Smooth muscle cell of trachea (primary cell): ENCODE measurements around the gene HSCB. TPM values are rescaled to one million over a fixed set of nuclear protein-coding genes. Genes with fewer than 3 reads are reported as not detected.

Source experiments
- total RNA-seq: library from RNA; depleted of rRNA; stranded (reverse); fragments of >200 nt; gene quantifications from 2 replicates; pipeline ENCODE4 v1.2.1, GENCODE V29; 2014

HSCB gene, protein sequence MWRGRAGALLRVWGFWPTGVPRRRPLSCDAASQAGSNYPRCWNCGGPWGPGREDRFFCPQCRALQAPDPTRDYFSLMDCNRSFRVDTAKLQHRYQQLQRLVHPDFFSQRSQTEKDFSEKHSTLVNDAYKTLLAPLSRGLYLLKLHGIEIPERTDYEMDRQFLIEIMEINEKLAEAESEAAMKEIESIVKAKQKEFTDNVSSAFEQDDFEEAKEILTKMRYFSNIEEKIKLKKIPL
- total RNA-seq: 13.4 and 28.8 TPM in 2 replicates

DNA sequence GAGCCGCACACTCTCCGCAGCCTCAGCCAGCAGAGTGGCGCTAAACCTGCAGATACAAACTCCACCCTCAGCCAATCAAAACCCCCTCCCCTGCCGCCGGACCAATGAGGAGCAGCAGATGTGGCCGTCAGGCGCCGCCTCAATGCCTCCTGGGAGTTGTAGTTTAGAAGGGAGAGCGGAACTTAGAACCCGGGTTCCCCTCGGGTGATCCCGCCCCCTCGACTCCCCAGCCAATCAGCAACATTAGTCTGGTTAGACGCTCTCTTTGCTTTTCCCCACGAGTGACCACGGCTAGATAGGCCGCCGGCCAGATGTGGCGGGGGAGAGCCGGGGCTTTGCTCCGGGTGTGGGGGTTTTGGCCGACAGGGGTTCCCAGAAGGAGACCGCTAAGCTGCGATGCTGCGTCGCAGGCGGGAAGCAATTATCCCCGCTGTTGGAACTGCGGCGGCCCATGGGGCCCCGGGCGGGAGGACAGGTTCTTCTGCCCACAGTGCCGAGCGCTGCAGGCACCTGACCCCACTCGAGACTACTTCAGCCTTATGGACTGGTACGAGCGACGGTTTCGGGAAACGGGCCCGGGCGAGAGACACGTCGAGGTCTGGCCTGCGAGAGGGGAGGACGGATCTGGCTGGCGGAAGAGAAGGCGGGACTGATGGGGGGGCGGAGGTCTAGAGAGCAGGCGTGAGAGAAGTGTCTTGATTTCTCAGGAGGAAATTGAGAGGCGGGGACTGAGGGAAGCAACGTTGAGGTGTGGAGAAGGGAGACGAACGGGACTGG lies at the start of gene HSCB, which contains the start of gene CHEK2:
Gene HSCB, plus strand, starts transcription at position 255 of the 777 bp plus-strand sequence. Its CDS starts 57 bp downstream, at position 312.
Gene CHEK2, minus strand, starts transcription at position 36 of the 777 bp plus-strand sequence. CDS start 7,099 bp downstream, outside the sequence.

GRCh38 chr22:28772633-28773460 lies 31.0 kb downstream of the HSCB start, which contains the start of gene CCDC117:
TSS of gene CCDC117 (plus strand) at chr22:28772695. CDS start at chr22:28772850, 155 bp downstream.

GRCh38 chr22:28800308-28801041 lies 58.6 kb downstream of the HSCB start, which contains the start of gene XBP1:
TSS of gene XBP1 (minus strand) at chr22:28800569.

Other genes starting within 250 kb of the HSCB start
- 31.4 and 40.0 TPM in 2 replicates for gene TTC28, start 62.2 kb upstream of the HSCB start, total RNA-seq
- gene CHEK2, start 219 bp upstream of the HSCB start, total RNA-seq: 16.9 and 26.0 TPM in 2 replicates
- gene CCDC117, start 30.7 kb downstream of the HSCB start, total RNA-seq: 15.7 and 17.0 TPM in 2 replicates
- 131 and 144 TPM in 2 replicates for gene XBP1, start 58.5 kb downstream of the HSCB start, total RNA-seq
- 3.5 and 6.1 TPM in 2 replicates for gene ZNRF3, start 141.5 kb downstream of the HSCB start, total RNA-seq